Chondrocyte (in vitro differentiated cells): Measurements from ENCODE around the gene COL18A1. TPM values are rescaled to one million over a fixed set of nuclear protein-coding genes. Genes with fewer than 3 reads are reported as not detected.

Experiments used
- DNase-seq: peaks from one replicate; pipeline ENCODE4 v3.0.0; 2021; ENCODE audit warnings: mixed read lengths, low spot score
- H3K27ac Mint-ChIP-seq: one replicate; pipeline ENCODE4 v1.8.0; 2021; ENCODE audit warnings: mild to moderate bottlenecking, moderate library complexity, mixed read lengths; ENCODE audit not compliant: unreplicated experiment
- H3K27me3 Mint-ChIP-seq: 2 replicates; pipeline ENCODE4 v1.8.0; 2021; ENCODE audit warnings: low read depth, mixed read lengths
- H3K36me3 Mint-ChIP-seq: 2 replicates; pipeline ENCODE4 v1.8.0; 2021; ENCODE audit warnings: low read depth, mixed read lengths
- H3K4me1 Mint-ChIP-seq: 2 replicates; pipeline ENCODE4 v1.8.0; 2021; ENCODE audit warnings: low read depth, mild to moderate bottlenecking, mixed read lengths
- H3K4me3 Mint-ChIP-seq: one replicate; pipeline ENCODE4 v1.8.0; 2021; ENCODE audit warnings: mild to moderate bottlenecking, moderate library complexity, mixed read lengths; ENCODE audit not compliant: unreplicated experiment
- H3K9me3 Mint-ChIP-seq: 2 replicates; pipeline ENCODE4 v1.8.0; 2021; ENCODE audit warnings: low read depth, mixed read lengths
- total RNA-seq: library from RNA; stranded (reverse); gene quantifications from 3 replicates; pipeline ENCODE4 v1.2.1, GENCODE V29; 2021
- TF ChIP-seq, protein P1 (sequence below): fragments of 200-600 bp; sonication (generic); IDR thresholded peaks from 2 replicates; pipeline ENCODE4 v1.5.0; 2021; ENCODE audit warnings: antibody characterized with exemption, mild to moderate bottlenecking, moderate library complexity

The COL18A1 gene
- total RNA-seq, 1 donor from 2014 or later: 616 TPM

DNA sequence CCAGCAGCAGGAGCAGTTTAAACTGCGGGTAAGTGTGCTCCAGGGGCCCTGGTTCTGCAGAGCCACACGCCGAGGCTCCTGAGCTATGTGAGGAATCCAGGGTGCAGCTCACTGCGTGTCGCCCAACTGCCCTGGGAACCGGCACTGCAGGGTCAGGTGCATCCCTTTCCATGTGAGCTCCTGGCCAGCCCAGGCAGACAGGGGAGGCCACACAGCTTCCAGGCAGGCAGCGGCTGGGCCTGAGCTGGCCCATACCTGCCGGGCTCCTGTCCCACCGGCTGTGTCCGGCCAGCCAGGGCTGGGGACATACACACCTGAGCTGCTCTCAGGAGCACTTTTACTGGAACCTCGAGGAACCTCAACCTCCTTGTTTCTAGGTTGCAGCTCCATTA is 18.6 kb upstream of the COL18A1 start:
- TF ChIP-seq, protein P1, sequence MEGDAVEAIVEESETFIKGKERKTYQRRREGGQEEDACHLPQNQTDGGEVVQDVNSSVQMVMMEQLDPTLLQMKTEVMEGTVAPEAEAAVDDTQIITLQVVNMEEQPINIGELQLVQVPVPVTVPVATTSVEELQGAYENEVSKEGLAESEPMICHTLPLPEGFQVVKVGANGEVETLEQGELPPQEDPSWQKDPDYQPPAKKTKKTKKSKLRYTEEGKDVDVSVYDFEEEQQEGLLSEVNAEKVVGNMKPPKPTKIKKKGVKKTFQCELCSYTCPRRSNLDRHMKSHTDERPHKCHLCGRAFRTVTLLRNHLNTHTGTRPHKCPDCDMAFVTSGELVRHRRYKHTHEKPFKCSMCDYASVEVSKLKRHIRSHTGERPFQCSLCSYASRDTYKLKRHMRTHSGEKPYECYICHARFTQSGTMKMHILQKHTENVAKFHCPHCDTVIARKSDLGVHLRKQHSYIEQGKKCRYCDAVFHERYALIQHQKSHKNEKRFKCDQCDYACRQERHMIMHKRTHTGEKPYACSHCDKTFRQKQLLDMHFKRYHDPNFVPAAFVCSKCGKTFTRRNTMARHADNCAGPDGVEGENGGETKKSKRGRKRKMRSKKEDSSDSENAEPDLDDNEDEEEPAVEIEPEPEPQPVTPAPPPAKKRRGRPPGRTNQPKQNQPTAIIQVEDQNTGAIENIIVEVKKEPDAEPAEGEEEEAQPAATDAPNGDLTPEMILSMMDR: no peak
- Mint-ChIP-seq H3K27me3 (no peaks in the 10 kb centered on the region), H3K27ac (no peak overlapping the region), H3K36me3 (no peaks in the 10 kb centered on the region), H3K9me3 (peaks cover 3% of the 10 kb centered on the region), H3K4me3 (no peak overlapping the region), H3K4me1 (peaks cover 15% of the 10 kb centered on the region)
- DNase-seq: peak; percentile 62

DNA sequence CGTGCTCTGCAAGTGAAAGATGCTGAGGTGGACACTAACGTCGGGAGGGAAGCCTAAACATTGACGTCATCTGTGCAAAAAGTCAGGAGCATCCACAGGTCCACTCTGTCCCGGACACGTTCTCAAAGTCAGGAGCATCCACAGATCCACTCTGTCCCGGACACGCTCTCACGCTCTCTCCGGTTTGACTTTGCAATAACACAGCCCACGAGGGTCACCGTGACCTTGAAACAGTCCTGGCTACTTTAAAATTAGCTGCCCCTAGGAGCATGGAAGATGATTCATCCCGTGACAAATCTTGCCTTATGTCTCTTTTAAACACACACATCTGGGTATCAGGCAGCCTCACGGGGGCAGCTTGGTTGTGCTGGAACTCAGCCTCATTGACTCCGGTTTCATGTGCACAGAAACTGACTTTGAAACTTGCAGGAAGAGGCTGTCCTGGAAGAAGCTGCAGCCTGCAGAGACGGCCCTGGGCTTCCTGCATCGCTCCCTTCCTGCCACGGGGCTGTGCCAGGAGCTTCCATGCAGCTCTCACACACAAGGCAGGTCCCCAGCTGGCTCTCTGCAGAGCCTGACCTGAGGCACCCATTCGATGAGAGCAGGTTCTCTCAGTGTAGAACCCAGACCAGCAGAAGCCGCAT is 18.1 kb upstream of the COL18A1 start:
- Mint-ChIP-seq H3K36me3 (no peaks in the 10 kb centered on the region), H3K4me1 (peaks cover 15% of the 10 kb centered on the region), H3K9me3 (peaks cover 3% of the 10 kb centered on the region), H3K4me3 (peak overlapping the region; percentile 9), H3K27me3 (no peaks in the 10 kb centered on the region), H3K27ac (peak overlapping the region; percentile 74)
- TF ChIP-seq, protein P1: peak; percentile 72
- DNase-seq: peak; percentile 67

DNA sequence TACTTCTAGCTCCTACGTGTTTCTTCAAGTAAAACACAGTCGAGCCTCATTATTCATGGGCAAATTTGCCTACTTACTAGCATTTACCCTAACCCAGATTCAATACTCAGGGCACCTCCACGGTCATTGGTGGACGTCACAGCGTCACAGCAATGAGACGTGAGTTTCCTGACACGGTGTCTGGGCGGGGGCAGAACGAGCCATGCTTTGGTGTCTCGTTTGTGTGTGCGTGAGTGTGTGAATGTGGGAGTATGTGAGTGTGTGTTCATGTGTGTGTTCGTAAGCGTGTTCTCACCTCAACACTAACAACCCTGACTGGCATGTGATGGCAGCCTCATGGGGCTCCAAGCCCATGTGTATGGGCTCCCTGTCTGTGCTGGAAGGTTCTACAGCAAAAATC is 17.5 kb upstream of the COL18A1 start:
- Mint-ChIP-seq H3K4me1 (peaks cover 15% of the 10 kb centered on the region), H3K4me3 (no peak overlapping the region), H3K36me3 (no peaks in the 10 kb centered on the region), H3K27me3 (no peaks in the 10 kb centered on the region), H3K9me3 (peaks cover 2% of the 10 kb centered on the region), H3K27ac (no peak overlapping the region)
- DNase-seq: peak; percentile 39
- TF ChIP-seq, protein P1: no peak

DNA sequence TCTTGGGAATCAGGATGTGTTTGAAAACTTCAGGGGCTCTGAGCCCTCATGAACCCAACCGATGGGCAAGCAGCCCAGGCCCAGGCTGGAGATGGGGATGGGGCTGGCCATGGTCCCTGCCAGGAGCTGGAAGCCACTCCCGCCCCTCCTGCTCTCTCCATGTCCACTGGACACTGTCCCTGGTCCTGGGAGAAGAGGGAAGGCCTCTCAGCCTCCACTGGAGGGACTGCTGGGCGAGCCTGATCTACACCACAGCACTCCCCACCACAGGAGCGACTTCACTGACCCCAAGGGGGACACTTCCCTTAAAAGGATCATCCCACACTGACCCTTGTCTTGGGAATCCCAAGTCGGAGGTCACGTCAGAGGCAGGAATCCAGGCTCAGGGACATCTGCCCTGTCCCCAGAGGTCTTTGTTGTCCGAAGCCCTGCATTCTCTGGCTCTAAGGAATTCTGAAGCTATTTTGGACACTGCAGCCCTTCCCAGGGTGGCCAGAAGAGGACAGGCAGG is 16.9 kb upstream of the COL18A1 start:
- TF ChIP-seq, protein P1: no peak
- H3K4me1 Mint-ChIP-seq: peaks cover 15% of the 10 kb centered on the region
- H3K9me3 Mint-ChIP-seq: no peaks in the 10 kb centered on the region
- DNase-seq: peak; percentile 63
- H3K36me3 Mint-ChIP-seq: no peaks in the 10 kb centered on the region
- no peaks in the 10 kb centered on the region for H3K27me3 Mint-ChIP-seq
- no peak overlapping the region for H3K4me3 Mint-ChIP-seq
- H3K27ac Mint-ChIP-seq: no peak overlapping the region

DNA sequence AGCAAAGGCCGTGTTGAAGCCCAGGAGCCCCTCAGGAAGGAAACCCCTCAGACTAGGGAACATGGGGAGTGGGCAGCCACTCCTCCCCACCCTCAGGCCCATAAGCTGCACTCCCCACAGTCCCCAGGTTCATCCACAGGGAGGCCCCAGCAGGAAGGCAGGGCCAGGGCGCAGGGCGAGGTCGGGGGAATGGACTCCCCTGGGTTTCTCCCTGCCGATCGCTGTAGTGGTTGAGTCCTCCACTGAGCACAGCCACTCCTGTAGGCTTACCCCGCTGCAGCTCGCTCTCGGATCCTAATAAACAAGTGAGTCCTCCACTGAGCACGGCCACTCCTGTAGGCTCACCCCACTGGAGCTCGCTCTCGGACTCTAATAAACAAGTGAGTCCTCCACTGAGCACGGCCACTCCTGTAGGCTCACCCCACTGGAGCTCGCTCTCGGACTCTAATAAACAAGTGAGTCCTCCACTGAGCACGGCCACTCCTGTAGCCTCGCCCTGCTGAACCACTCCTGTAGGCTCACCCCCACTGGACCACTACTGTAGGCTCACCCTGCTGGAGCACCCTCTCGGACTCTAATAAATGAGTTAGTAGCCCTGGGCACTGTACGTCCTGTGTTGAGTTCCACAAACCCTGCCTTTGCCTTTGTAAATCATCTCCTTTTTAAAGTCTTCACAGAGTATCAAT is 16.2 kb upstream of the COL18A1 start:
- DNase-seq: peak; percentile 79
- TF ChIP-seq, protein P1: no peak
- Mint-ChIP-seq H3K27ac (no peak overlapping the region), H3K4me1 (peaks cover 15% of the 10 kb centered on the region), H3K9me3 (no peaks in the 10 kb centered on the region), H3K4me3 (no peak overlapping the region), H3K36me3 (no peaks in the 10 kb centered on the region), H3K27me3 (no peaks in the 10 kb centered on the region)
